Mammary epithelial cell (primary cell): Measurements from ENCODE around the gene DNAH1.

ENCODE experiments used
- EZH2 ChIP-seq: IDR thresholded peaks from 2 replicates; pipeline ENCODE4 v1.6.1; 2012; ENCODE audit warnings: low read length, inconsistent platforms, borderline replicate concordance
- TF ChIP-seq, protein P1 (sequence below), 2 donors: IDR thresholded peaks in 1 of 2; conservative IDR thresholded peaks in 1 of 2; 2 replicates each; pipeline ENCODE4 v1.5.1; 2011 to 2012; ENCODE audit warnings: inconsistent platforms in 2 of 2, low read length in 2 of 2, mild to moderate bottlenecking in 2 of 2, control low read depth in 1 of 2, low read depth in 1 of 2; ENCODE audit not compliant: insufficient read depth in 1 of 2; ENCODE audit errors: extremely low read depth in 1 of 2

DNA sequence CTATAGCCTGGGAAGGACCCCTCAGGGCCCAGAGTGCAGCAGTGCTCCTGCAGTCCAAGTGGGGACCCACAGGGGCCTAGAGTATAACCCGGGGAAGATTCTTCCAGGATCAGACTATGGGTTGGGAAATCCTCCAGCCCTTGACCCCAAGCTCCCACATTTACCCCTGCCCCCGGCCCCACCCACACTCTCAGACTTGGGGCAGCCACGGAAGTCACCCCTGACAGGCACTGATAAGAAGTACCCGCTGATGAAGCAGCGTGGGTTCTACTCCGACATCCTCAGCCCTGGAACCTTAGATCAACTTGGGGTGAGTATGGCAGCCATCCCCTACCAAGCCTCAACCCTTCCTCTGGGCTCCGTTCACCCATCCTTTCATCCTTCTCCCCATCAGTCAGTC is 6.3 kb downstream of the DNAH1 start:
- TF ChIP-seq, protein P1, sequence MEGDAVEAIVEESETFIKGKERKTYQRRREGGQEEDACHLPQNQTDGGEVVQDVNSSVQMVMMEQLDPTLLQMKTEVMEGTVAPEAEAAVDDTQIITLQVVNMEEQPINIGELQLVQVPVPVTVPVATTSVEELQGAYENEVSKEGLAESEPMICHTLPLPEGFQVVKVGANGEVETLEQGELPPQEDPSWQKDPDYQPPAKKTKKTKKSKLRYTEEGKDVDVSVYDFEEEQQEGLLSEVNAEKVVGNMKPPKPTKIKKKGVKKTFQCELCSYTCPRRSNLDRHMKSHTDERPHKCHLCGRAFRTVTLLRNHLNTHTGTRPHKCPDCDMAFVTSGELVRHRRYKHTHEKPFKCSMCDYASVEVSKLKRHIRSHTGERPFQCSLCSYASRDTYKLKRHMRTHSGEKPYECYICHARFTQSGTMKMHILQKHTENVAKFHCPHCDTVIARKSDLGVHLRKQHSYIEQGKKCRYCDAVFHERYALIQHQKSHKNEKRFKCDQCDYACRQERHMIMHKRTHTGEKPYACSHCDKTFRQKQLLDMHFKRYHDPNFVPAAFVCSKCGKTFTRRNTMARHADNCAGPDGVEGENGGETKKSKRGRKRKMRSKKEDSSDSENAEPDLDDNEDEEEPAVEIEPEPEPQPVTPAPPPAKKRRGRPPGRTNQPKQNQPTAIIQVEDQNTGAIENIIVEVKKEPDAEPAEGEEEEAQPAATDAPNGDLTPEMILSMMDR (conservative IDR thresholded peaks at IDR 0.05 in 1 of 2, IDR thresholded peaks at IDR 0.05 in 1 of 2; ENCODE audit: extremely low read depth in 1 of 2, insufficient read depth in 1 of 2, low read depth in 1 of 2, low read length in 2 of 2), result no peak
- TF ChIP-seq EZH2, result no peak
